Measurements from ENCODE around the gene OSTM1.

Gene OSTM1

DNA sequence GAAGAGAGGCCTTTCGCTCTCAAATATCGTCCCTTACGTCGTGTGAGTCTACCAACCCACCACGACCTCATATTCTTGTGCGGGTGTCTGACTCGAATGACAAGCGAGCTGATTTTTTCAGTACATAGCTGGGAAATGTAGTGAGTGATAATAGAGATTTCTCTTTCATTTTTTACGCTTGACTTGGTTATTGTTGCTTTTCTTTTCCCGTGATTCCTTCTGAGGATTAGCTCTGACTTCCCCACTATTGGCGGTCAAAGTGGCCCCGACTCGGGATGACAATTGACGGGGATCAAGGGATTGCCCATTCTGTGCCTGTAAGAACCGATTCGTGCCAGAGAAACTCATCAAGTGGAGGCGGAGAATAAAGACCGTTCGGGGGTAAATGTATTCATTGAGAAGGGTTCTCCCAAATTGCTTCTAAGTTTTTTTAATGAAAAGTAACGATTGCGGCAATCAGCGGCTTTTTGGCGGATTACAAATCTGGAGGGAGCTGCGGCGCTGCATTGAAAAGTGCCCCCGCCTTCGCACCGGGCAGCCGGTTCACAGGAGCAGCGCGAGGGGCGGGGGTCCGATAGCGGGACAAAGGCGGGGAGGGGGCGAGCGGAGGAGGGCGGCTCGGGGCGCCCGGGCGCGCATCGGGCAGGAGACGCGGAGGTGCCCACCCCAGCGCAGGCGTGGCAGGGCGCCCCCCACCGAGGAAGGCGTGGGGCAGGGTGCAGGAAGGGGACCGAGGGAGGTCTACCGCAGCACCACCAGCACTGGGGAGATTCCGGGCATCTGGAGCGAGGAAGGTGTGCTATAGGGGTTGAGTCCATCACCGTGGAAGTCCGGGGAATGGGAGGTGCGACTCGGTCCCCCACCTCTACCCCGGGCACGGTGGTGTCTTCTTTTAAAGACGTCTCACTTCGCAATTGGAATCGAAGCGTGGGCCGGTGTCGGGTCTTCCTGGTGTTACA is 44.5 kb upstream of the OSTM1 start:
- TF ChIP-seq, protein P1, sequence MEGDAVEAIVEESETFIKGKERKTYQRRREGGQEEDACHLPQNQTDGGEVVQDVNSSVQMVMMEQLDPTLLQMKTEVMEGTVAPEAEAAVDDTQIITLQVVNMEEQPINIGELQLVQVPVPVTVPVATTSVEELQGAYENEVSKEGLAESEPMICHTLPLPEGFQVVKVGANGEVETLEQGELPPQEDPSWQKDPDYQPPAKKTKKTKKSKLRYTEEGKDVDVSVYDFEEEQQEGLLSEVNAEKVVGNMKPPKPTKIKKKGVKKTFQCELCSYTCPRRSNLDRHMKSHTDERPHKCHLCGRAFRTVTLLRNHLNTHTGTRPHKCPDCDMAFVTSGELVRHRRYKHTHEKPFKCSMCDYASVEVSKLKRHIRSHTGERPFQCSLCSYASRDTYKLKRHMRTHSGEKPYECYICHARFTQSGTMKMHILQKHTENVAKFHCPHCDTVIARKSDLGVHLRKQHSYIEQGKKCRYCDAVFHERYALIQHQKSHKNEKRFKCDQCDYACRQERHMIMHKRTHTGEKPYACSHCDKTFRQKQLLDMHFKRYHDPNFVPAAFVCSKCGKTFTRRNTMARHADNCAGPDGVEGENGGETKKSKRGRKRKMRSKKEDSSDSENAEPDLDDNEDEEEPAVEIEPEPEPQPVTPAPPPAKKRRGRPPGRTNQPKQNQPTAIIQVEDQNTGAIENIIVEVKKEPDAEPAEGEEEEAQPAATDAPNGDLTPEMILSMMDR (IDR thresholded peaks at IDR 0.05; ENCODE audit: low read depth, low read length): no peak
- no peak for DNase-seq (ENCODE audit: extremely low read depth, low read depth)

DNA sequence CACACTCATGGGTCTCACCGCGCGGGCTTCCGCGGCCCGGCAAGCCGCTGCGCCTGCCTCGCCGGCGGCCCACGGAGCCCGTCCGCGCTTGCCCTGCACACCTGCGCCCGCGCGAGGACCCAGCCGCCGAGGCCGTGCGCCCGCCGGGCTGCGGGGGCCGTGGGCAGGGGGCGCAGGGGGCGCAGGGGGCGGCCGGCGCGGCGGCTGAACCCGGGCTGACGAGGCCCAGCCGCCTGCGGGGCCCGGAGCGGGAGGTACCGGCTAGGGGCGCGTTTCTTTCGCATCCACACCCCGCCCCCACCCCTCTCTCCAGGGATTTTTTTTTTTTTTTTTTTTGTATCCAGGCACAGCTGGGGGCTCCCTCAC is 43.8 kb upstream of the OSTM1 start:
- no peak for DNase-seq (ENCODE audit: extremely low read depth, low read depth)
- TF ChIP-seq, protein P1 (IDR thresholded peaks at IDR 0.05; ENCODE audit: low read depth, low read length): no peak

DNA sequence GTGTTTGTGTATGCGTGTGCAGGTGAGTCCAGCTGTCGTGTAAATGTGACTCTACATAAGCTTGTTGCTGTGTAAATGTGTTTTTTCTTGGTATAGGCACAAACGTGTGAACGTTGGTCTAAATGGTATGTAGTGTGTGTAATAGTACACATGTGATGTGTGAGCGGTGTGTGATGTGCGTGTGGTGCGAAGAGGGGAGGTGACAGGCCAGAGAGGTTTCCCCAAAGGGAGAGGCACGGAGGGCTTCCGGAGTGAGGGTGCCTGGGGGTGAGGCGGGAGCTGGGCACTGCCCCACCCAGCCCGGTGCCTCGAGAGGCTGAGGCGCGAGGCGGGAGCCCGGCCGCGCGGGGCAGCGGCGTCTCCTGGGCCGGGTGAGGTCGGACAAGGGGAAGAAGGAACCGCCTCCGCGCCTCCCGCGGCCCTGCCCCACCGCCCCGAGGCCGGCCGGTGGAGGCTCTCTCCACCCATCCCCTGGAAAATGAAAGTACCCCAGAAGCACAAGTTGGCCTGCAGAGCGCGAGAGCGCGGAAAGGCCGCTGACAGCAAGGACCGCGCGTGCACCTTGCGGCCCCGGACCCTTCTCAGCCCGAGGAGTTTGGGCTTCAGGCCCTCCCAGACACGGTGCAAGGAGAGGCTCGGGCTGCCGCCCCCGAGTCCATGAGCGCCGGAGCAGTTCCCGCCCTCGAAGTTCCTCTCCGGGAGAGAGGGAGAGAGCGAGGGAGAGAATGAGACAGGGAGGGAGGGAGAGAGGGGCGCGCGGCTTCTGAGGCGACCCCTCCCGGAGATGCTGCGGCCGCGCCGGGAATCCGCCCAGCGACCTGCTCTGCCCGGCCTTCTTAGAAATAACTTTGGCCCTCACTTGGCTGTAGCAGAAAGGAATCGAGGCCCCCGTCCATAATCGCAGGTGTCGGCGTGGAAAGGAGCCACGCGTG is 43.2 kb upstream of the OSTM1 start:
- no peak for DNase-seq (ENCODE audit: extremely low read depth, low read depth)
- TF ChIP-seq, protein P1 (IDR thresholded peaks at IDR 0.05; ENCODE audit: low read depth, low read length): no peak

DNA sequence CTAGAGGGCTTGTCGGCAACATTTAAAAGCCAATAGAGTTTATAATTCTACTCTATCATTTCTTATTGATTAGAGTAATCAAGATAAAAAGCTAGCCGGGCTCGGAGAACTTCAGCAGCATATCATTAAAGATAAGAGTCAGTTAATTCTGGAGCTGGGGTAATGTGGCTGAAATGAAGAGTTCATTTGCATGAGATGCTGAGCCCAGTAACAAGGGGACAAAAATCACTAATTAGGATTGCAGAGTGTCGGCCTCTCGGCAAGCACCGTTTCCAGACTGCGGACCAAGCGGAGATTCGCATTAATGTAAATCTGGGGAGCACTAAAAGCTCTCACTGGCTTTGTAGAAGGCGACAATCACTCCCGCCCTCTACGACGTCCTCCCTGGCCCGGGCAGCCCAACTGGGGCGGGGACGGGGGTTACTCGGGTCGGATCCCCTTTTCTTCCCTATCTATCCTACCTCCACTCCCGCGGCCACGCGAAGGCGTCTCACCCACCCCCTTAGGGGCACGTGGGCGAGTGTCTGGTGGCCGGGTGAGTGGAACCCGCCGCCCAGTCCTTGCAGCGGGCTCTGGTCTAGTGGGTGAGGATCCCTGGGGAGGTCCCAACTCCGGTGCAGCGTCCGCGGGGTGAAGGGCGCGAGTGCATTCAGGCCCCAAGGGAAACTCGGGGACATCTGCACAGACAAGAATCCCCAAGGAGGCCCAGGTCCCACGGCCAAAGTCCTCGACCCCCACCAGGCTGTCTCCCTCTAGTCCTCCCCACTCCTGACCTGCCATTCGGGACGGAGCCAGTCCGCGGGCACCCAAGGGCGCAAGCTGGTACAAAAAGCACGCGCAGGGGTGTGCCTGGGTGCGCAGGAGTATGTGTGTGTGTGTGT is 42.2 kb upstream of the OSTM1 start:
- TF ChIP-seq, protein P1 (IDR thresholded peaks at IDR 0.05; ENCODE audit: low read depth, low read length): no peak
- DNase-seq (ENCODE audit: extremely low read depth, low read depth): no peak

DNA sequence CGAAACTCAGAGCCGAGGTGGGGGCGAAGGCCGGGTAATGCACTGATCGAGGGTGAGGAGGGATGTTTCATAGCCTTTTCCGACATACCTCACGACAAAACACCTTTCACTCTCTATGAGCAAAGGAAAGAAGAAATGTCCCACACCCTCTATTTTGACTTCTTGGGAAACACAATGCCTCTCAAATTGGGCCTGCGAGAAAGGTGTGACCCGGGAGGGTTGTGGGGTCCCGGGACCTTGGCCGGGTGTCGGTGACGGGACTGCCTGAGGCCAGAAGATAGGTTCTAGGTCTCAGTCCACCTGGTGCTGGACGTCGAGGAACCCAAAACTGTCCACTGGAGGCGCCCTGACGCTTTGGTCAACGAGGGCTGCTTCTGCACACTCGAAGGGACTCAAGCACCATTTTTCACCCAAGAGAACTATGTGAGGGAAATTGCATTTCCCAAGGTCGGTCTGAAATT is 41.1 kb upstream of the OSTM1 start:
- no peak for DNase-seq (ENCODE audit: extremely low read depth, low read depth)

More for the DNA sequence above, 41.1 kb upstream of the OSTM1 start:
- TF ChIP-seq, protein P1 (IDR thresholded peaks at IDR 0.05; ENCODE audit: low read depth, low read length): peak; percentile 24

Measured in AG09319 (cell line).